Measurements from ENCODE around the gene ABHD17C.
"Not testable (repeated sequence)": the region's sequence is repeated elsewhere in the genome, so short reads cannot be mapped to it uniquely, and the experiment has no call there.

ABHD17C gene

DNA sequence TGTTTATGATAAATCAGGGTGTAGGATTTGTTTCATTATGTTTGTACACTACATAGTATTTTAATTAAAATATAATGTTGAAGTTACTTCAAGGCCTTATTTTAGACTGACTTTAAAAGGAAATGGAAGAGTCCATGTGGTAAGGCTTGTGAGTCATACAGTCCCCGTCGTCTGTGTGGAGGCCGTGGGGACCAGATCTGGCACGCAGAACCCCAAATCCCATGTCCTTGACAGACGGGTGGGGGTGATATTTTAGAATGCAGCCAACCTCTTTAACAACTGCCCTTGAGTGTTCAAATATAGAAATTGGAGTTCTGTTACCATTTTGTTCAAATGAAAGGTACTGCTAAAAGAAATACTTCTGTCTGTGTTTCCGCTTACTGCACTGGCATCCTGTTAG, 35.8 kb downstream of the ABHD17C start:
- no peak for DNase-seq (ENCODE audit: low read depth)

DNA sequence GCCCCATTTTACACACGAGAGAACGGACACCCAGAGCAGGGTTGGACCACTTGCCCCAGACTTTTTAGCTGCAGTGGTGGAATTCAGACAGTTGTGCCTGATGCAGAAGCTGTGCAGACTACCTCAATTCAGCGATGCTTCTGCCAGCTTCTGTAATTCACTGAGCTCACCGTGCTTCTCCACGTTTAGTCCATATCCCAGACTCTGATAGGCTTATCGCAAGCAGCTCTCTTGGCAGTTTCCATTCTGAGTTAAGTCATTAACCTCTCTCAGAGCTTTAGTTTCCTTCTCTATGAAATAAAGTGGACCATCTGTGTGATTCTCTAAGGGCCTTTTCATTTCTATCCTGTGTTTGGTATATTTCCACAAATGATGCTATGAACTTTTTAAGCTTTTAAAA, 37.1 kb downstream of the ABHD17C start:
- peak; percentile 24 for DNase-seq (ENCODE audit: low read depth)

DNA sequence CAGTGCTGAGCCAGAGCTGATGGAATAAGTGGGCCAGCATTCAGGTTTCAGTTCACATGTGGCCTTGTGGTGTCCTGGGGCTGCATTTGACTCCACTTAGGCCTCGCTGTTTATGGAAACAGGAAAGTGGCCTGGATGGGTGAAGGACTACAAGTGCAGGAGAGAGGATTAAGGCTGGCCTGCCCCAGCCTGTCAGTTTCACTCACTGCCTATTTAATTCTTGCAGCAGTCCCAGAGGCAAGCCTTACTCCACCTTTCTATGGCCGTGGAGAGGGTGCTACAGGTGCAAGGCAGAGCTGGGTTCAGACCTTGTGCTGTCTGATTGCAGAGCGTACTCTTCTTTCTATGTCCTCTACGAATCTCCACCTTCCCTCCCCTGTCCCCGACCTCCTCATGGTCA, 37.7 kb downstream of the ABHD17C start:
- no peak for DNase-seq (ENCODE audit: low read depth)

DNA sequence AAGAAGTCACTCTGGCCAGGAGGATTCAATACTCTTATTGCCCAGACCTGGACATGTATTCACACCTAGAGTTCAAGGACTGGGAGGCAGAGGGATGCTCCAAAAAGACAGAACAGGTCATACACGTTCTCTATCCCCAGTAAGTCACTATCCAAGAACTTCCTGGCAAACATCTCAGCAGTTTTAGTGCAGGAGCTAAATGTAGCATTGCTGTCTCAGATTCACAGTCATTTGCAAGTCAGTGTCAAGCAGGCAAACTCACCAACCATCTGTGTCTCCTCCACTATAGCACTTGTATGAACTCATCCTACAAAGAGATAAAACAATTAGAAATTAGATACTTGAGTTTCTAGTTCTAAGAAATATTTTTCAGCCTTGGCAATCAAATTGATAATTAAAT, 38.4 kb downstream of the ABHD17C start:
- no peak for DNase-seq (ENCODE audit: low read depth)

DNA sequence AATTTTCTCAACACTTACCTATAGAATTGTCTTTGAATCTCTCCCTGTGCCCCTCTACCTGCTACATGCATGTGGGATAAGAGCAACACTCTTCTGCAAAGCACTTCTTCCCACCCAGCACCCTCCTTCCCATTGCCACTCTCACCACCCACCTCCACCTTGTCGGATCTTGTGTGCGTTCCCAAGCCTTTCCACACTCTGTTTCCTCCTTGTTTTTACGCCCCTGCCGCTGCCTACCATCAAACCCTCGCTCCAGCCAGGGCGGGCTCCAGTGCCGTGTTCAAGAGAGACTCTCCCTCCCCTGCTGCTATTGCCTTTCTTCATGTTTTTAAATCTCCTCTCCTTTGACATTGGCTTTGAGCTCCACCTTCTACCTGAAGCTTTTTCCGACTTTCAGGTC, 40.2 kb downstream of the ABHD17C start:
- no peak for DNase-seq (ENCODE audit: low read depth)

GRCh38 chr15:80736560-80736959, 41.5 kb downstream of the ABHD17C start:
- peak; percentile 46 for DNase-seq (ENCODE audit: low read depth)

DNA sequence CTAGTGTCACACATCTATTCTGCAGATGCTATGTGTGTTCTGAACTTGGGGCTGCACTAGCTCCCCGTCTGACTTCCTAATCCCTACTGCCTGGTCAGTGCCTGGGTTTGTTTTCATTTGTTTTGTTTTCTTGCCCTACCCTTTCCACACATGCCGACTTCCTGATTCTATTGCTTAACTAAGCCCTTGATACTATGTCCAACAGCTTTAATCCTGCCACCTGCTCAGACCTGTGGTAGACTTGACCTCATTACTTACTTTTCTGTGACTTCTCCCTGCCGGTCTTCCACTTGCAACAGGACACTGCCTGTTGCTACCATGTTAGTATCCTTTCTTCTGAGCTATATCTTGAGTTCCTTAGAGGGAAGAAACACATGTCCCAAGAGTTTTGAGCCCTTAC, 44.8 kb downstream of the ABHD17C start:
- DNase-seq (ENCODE audit: low read depth): no peak

GRCh38 chr15:80742081-80742480, 47.0 kb downstream of the ABHD17C start:
- DNase-seq (ENCODE audit: low read depth): no peak

DNA sequence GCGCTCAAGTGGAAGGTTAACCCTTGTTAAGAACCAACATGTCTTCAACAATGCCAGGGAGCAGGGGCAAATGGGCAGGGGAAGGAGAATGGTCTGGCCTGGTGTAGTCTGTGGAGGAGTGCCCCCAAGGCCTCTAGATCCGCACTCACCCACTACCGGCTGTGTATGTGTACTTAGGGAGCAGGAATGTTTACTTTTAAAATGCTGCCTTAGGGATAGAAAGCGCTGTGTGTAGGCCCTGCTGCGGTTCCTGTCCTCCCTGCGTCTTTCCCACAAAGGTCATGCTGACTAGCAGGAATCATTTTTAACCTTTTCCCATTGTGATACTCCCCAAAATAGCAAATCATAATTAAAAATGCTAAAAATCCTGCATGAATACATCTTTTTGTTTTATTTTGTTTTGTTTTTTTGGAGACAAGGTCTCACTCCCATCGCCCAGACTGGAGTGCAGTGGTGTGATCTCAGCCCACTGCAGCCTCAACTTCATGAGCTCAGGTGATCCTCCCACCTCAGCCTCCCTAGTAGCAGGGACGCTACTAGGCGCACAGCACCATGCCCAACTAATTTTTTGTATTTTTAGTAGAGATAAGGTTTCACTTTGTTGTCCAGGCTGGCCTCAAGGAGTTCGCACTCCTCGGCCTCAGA, 48.2 kb downstream of the ABHD17C start:
- peak; percentile 50 for DNase-seq (ENCODE audit: low read depth)

DNA sequence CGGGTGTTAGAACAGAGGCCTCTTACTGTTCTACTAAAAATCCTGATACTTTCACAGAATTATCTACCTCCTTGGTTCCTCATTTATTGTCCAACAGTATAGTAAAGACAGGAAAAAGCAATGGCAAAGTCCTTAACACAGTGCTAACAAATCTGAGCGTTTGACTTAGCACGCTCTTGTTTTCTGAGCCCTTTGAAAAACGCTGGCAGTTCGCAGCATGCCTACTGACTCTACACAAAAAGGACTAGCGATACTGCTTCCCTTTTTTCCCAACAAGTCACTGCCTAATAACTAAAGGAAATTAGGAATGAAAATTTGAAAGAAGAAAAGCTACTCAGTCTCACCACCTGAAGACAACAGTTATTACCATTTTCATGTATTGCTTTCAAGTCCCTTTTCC, 49.3 kb downstream of the ABHD17C start:
- DNase-seq (ENCODE audit: low read depth): no peak

DNA sequence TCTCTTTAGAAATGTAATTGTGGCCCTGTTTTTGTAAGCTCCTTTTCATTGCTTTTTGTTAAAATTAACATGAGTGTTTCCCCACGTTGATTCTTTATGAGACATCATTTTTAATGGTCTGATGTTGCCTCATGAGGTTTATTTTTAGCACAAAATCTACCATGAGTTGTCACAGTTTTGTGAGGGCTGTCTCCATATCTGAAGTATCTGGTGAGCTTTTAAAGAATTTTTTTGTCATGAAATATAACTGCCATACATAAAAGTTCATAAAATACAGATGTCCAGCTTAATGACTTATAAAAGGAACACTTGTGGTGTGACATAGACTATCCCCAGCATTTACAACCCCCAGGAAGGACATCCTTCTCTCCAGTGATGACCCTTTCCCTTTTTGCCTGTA, 49.7 kb downstream of the ABHD17C start:
- peak; percentile 42 for DNase-seq (ENCODE audit: low read depth)

DNA sequence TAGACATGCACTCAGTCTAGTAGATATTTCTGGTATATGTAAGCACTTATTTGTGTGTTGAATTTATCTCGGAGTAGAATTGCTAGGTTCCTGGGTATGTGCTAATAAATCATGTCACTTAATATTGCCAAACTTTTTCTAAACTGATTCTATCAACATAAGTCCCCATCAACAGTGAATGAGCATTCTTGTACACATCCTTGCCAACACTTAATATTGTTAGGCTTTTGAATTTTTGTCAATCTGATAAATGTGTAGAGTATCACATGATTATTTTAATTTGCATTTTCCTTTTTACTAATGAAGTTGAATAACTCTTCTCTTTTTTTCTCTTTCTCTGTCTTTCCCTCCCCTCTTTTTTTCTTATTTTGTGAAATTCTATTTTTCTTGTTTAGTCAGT, 50.8 kb downstream of the ABHD17C start:
- DNase-seq (ENCODE audit: low read depth): no peak

GRCh38 chr15:80747317-80748053, 52.4 kb downstream of the ABHD17C start:
- no peak for DNase-seq (ENCODE audit: low read depth)

DNA sequence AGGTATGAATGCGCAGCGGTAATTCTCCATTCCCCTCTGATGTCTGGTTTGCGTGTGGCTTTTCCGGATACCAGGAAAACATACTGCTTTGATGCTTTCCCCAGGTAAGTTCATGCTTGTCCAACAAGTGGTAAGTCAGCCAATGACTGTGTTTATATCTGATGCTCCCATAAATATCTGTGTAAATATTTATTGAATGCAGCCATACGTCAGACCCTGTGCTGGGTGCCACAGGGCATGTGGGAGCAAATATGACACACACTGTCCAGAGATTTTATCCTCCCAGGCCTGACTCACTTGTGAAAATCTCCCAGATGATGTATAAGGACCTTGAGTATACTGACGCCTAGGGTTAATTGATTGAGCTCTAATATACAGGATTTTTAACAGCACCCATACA, 54.5 kb downstream of the ABHD17C start:
- DNase-seq (ENCODE audit: low read depth): peak; percentile 63

DNA sequence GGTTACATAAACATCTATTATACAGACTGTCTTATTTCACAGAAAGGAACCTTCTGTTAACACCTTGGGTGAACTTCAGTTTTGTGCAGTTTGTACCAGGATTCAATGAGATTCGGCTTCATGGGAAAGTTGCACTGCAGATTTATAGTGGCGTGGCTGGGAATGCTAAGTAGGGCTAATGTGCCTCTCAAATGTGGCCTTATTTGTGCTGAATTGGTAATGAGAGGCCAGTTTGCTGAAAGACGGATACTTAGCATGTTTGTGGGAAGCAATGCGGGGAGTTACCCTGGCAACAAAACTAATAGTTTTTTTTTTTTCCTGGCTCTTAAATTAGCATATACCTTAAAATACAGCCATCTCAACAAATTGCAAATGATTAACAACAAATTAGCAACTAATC, 55.5 kb downstream of the ABHD17C start:
- no peak for DNase-seq (ENCODE audit: low read depth)

DNA sequence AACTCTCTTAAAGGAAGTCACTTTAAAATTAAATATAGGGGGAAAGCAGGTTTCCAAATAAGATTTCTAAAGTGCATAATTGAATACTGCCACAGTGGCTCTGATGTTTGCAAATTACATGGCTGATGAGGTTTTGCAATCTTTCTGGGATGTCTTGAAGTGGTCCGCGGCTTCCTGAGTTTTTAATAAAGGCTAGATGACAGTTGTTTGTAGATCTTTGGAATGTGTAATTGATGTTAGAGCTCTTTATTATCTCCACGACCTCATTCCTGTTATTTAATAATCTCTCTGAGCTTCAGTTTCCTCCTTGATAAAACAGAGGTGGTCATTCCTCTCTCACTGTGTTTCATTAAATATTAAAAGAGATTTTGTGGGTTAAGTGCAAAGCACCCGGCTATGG, 57.1 kb downstream of the ABHD17C start:
- peak; percentile 77 for DNase-seq (ENCODE audit: low read depth)

DNA sequence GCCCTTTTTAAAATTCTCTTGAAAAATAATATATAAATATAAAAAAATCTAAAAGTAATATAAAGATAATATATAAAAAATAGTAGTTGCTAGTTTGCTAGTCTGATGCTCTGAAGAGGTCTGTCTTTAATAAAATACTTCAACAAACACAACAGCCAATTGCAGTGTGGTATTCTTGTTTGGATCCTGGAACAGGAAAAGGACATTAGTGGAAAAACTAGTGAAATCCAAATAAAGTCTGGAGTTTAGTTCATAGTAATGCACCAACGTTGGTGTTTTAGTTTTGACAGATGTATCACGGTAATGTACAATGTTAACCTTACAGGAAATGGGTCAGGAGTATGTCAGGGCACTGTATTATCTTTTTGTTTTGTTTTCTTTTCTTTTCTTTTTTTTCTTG, 58.1 kb downstream of the ABHD17C start:
- DNase-seq (ENCODE audit: low read depth): no peak

DNA sequence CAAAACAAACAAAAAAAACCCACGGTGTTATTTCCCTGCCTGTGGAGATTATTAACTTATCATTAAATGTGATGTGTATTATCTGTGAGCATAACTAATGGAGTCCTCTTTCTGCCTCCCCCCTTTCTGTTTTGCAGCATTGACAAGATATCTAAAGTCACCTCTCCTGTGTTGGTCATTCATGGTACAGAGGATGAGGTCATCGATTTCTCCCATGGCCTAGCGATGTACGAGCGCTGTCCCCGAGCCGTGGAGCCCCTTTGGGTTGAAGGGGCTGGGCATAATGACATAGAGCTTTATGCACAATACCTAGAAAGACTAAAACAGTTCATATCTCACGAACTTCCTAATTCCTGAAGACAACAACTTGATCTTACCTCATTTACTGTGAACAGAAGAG, 58.9 kb downstream of the ABHD17C start:
- DNase-seq (ENCODE audit: low read depth): no peak

DNA sequence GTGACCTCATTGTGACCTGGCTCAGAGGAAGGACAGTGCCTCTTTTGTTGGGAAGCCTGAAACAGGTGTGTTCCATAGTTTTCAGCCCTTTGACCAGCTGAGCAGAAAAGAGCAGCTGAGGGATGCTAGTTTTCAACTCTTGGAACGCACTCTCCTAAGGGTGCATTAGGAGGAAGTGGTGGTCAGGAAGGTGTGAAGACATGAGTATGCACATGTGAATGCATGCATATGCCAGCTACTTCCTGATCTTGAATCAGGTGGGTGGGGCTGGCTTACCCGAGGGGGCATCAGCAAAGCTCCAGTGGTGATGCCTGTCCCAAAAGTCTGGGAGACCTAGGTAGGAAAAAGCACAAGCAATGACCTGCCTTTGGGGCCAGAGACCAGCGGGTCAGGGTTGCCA, 60.8 kb downstream of the ABHD17C start:
- no peak for DNase-seq (ENCODE audit: low read depth)

DNA sequence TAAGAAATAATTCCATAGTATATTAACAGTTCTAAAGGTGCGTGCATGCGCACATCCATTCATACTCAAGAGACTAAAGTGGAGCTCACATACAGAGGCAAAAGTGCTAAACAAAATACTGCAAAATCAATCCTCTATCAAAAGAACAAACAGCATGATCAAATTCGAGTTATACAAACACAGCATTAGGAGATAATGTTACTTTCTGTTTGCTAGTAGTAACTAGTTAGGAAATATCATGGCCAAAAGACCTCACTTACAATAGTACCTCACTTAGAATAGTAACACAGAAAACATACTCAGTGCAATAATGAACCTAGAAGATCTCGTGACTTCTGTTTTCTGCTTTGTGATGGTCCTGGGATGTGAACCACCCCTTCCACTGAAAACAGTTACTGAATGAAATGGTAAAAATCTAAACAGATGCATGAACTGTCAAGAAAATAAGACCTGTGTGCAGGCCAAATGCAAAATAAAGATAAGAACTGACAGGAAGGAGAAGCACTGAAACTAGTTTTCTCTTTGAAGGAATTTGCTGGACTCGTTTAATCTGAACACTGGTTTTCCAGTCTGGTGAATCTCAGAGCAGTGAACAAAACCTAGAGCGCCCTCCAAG, 63.1 kb downstream of the ABHD17C start:
- DNase-seq (ENCODE audit: low read depth): peak; percentile 42

GRCh38 chr15:80760960-80761359, 65.8 kb downstream of the ABHD17C start:
- DNase-seq (ENCODE audit: low read depth): no peak

DNA sequence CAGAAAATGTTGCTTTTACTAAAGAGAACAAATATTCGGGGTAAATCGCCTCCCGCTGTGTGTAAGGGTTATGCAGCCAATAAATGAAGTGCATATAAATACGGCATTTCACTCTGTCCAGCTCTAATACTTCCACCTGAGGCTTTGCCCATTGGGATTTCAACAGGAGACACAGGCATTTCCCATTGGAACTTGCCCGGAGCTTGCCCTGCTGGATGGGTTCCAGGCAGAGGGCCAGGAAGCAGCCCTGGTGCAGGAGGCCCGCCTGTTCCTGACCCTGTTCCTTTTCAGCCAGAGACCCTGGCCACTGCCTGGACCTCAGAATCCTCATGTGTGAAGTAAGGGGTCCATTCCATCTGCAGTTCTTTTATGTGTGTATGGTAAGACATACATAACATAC, 66.6 kb downstream of the ABHD17C start:
- DNase-seq (ENCODE audit: low read depth): no peak

DNA sequence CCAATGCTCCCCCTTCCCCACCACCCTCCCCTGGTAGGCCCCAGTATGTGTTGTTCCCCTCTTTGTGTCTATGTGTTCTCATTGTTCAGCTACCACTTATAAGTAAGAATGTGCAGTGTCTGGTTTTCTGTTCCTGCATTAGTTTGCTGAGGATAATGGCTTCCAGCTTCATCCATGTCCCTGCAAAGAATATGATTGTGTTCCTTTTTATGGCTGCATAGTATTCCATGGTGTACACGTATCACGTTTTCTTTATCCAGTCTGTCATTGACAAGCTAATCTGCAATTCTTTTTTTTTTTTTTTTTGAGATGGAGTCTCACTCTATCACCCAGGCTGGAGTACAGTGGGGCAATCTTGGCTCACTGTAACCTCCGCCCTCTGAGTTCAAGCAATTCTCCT, 68.1 kb downstream of the ABHD17C start:
- not testable (repeated sequence) for DNase-seq (ENCODE audit: low read depth)

GRCh38 chr15:80764535-80764934, 69.4 kb downstream of the ABHD17C start:
- DNase-seq (ENCODE audit: low read depth): no peak
